ENCODE data around the gene RUNX2. TPM values are rescaled to one million over a fixed set of nuclear protein-coding genes. Genes with fewer than 3 reads are reported as not detected.

Gene RUNX2
- total RNA-seq, 4 donors from 2014 or later, result 1.4 to 3.6 (median 2.3) TPM

- H3K27ac ChIP-seq, result no peak overlapping the region
- H3K9me3 ChIP-seq, result no peaks in the 10 kb centered on the region
- H3K27me3 ChIP-seq, result peaks cover 0 to 21% (median 0%) of the 10 kb centered on the region in 4 donors
- no peaks in the 10 kb centered on the region for H3K36me3 ChIP-seq
- TF ChIP-seq POLR2A (IDR thresholded peaks at IDR 0.05) (no peak), CTCF (IDR thresholded peaks at IDR 0.05) (no peak)
- H3K4me1 ChIP-seq, result no peaks in the 10 kb centered on the region
- no peak for DNase-seq
- 62 to 67% methylated on average over 1 to 2 of the region's 2 CpGs for WGBS, 2 donors
- H3K4me3 ChIP-seq, result no peak overlapping the region
- intact Hi-C loops (cut with DNase I), result no loop called here
These were observed 312.0 kb downstream of the RUNX2 start for GRCh38 chr6:45640081-45640491.

- DNase-seq, result no peak
- Histone ChIP-seq H3K36me3 (no peaks in the 10 kb centered on the region), H3K4me1 (no peaks in the 10 kb centered on the region), H3K4me3 (no peak overlapping the region), H3K27me3 (peaks cover 0 to 21% (median 0%) of the 10 kb centered on the region in 4 donors), H3K27ac (no peak overlapping the region), H3K9me3 (no peaks in the 10 kb centered on the region)
- no peak for TF ChIP-seq POLR2A (IDR thresholded peaks at IDR 0.05)
- intact Hi-C loops (cut with DNase I), result no loop called here
- WGBS, 2 donors, result 92 to 97% methylated on average over 3 to 10 of the region's 13 CpGs
These were observed 312.7 kb downstream of the RUNX2 start for GRCh38 chr6:45640811-45641210.

GRCh38 chr6:45642331-45643125 lies 314.4 kb downstream of the RUNX2 start:
- intact Hi-C loops (cut with DNase I), result no loop called here
- Histone ChIP-seq H3K4me3 (no peak overlapping the region), H3K27ac (no peak overlapping the region), H3K27me3 (peaks cover 0 to 21% (median 0%) of the 10 kb centered on the region in 4 donors), H3K9me3 (no peaks in the 10 kb centered on the region), H3K4me1 (no peaks in the 10 kb centered on the region), H3K36me3 (no peaks in the 10 kb centered on the region)
- WGBS, 2 donors, result 89 to 90% methylated on average over 19 to 20 of the region's 20 CpGs
- DNase-seq, result no peak
- TF ChIP-seq CTCF (IDR thresholded peaks at IDR 0.05) (no peak), POLR2A (IDR thresholded peaks at IDR 0.05) (no peak)

GRCh38 chr6:45643126-45643525 lies 315.0 kb downstream of the RUNX2 start:
- intact Hi-C loops (cut with DNase I), result no loop called here
- TF ChIP-seq CTCF (IDR thresholded peaks at IDR 0.05), result no peak
- TF ChIP-seq POLR2A (IDR thresholded peaks at IDR 0.05), result no peak
- whole genome bisulfite sequencing, 2 donors, result 79 to 100% methylated on average over 3 of the region's 3 CpGs

GRCh38 chr6:45644720-45645119 lies 316.6 kb downstream of the RUNX2 start:
- Histone ChIP-seq H3K4me1 (no peaks in the 10 kb centered on the region), H3K9me3 (no peaks in the 10 kb centered on the region), H3K27ac (no peak overlapping the region), H3K27me3 (peaks cover 0 to 21% (median 0%) of the 10 kb centered on the region in 4 donors), H3K4me3 (no peak overlapping the region), H3K36me3 (no peaks in the 10 kb centered on the region)
- TF ChIP-seq POLR2A (IDR thresholded peaks at IDR 0.05), result no peak
- no peak for TF ChIP-seq CTCF (IDR thresholded peaks at IDR 0.05)
- DNase-seq, result no peak
- intact Hi-C loops (cut with DNase I), result no loop called here

More at GRCh38 chr6:45643126-45643525, 315.0 kb downstream of the RUNX2 start:
- Histone ChIP-seq H3K4me3 (no peak overlapping the region), H3K27me3 (peaks cover 0 to 21% (median 0%) of the 10 kb centered on the region in 4 donors), H3K9me3 (no peaks in the 10 kb centered on the region), H3K36me3 (no peaks in the 10 kb centered on the region), H3K4me1 (no peaks in the 10 kb centered on the region), H3K27ac (no peak overlapping the region)
- no peak for DNase-seq

All from esophagus squamous epithelium (tissue), 5 donors.